Panc1 (cell line): ENCODE results near the gene ZNF516.

Experiments used
- SIN3A ChIP-seq: IDR thresholded peaks from 2 replicates; pipeline ENCODE4 v1.6.1; 2012; ENCODE audit warnings: low read depth, mild to moderate bottlenecking, low read length, moderate library complexity, borderline replicate concordance; ENCODE audit not compliant: insufficient read depth
- TF ChIP-seq, protein P1 (sequence below): fragments of 450-650 bp; IDR thresholded peaks from 2 replicates; pipeline ENCODE4 v1.5.1; 2017; ENCODE audit warnings: mild to moderate bottlenecking
- TF ChIP-seq, protein P2 (sequence below), 2 experiments: IDR thresholded peaks; 2 replicates each; pipeline ENCODE4 v1.6.1; 2011 to 2012; ENCODE audit warnings: low read depth in 2 of 2, control low read depth in 1 of 2, low read length in 1 of 2, mild to moderate bottlenecking in 1 of 2, moderate library complexity in 1 of 2; ENCODE audit not compliant: insufficient read depth in 1 of 2

GRCh38 chr18:76386071-76386470 lies 109.0 kb downstream of the ZNF516 start:
- TF ChIP-seq, protein P1, sequence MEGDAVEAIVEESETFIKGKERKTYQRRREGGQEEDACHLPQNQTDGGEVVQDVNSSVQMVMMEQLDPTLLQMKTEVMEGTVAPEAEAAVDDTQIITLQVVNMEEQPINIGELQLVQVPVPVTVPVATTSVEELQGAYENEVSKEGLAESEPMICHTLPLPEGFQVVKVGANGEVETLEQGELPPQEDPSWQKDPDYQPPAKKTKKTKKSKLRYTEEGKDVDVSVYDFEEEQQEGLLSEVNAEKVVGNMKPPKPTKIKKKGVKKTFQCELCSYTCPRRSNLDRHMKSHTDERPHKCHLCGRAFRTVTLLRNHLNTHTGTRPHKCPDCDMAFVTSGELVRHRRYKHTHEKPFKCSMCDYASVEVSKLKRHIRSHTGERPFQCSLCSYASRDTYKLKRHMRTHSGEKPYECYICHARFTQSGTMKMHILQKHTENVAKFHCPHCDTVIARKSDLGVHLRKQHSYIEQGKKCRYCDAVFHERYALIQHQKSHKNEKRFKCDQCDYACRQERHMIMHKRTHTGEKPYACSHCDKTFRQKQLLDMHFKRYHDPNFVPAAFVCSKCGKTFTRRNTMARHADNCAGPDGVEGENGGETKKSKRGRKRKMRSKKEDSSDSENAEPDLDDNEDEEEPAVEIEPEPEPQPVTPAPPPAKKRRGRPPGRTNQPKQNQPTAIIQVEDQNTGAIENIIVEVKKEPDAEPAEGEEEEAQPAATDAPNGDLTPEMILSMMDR, result no peak
- TF ChIP-seq SIN3A, result no peak
- TF ChIP-seq, protein P2, sequence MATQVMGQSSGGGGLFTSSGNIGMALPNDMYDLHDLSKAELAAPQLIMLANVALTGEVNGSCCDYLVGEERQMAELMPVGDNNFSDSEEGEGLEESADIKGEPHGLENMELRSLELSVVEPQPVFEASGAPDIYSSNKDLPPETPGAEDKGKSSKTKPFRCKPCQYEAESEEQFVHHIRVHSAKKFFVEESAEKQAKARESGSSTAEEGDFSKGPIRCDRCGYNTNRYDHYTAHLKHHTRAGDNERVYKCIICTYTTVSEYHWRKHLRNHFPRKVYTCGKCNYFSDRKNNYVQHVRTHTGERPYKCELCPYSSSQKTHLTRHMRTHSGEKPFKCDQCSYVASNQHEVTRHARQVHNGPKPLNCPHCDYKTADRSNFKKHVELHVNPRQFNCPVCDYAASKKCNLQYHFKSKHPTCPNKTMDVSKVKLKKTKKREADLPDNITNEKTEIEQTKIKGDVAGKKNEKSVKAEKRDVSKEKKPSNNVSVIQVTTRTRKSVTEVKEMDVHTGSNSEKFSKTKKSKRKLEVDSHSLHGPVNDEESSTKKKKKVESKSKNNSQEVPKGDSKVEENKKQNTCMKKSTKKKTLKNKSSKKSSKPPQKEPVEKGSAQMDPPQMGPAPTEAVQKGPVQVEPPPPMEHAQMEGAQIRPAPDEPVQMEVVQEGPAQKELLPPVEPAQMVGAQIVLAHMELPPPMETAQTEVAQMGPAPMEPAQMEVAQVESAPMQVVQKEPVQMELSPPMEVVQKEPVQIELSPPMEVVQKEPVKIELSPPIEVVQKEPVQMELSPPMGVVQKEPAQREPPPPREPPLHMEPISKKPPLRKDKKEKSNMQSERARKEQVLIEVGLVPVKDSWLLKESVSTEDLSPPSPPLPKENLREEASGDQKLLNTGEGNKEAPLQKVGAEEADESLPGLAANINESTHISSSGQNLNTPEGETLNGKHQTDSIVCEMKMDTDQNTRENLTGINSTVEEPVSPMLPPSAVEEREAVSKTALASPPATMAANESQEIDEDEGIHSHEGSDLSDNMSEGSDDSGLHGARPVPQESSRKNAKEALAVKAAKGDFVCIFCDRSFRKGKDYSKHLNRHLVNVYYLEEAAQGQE (IDR thresholded peaks at IDR 0.05; ENCODE audit: insufficient read depth in 1 of 2, low read depth in 2 of 2, low read length in 1 of 2), result no peak
